GM19193 (cell line): ENCODE measurements around the gene SH3PXD2A.

ENCODE experiments used
- POLR2A ChIP-seq: IDR thresholded peaks from 4 replicates; pipeline ENCODE4 v1.6.1; 2011; ENCODE audit not compliant: insufficient read depth, insufficient read length; ENCODE audit errors: extremely low read depth

The SH3PXD2A gene

DNA sequence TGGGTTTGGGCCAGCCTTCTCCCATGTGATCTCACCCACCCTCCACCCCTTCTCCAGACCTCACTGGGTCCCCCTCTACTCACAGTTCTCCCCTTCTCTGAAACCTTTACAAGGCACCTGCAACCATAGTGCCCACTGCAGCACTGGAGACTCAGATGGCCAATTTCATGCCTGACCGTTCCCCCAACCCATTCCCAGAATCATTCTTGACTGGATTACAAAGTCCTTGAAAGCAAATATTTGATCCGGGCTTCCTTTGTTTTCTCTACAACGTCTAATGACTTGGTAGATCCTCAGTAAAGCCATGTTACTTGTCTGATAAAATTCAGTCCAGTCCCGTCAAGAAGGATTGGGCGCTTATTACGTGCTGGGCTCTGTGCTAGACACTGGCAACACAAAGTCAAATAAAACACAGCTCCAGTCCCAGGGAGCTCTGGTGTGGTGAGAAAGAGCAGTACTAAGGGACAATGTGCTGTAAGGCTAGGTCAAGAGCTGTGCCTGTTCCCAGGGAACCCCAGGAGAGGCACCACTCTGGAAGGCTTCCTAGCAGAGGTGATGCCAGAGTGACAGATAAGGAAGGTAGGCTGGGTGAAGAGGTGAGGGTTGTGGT, 36.5 kb downstream of the SH3PXD2A start:
- no peak for TF ChIP-seq POLR2A

DNA sequence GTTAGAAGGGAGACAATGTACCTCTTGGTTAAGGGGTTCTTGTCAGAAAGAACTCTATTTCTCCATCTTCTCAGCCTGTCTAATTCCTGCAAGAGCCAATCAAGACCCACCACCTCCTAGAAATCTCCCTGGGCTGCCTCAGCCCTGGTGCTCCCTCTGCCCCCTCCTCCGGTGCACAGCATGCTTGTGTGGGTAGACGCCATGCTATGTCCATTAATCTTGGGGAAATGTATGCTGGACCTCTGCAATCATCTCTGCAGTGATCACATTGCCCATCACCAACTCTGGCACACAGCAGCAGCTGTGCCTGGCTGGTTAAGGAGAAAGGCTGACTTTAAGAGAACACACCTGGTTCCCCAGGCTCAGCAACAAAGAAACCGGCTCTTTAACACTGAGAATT, 37.3 kb downstream of the SH3PXD2A start:
- no peak for TF ChIP-seq POLR2A

DNA sequence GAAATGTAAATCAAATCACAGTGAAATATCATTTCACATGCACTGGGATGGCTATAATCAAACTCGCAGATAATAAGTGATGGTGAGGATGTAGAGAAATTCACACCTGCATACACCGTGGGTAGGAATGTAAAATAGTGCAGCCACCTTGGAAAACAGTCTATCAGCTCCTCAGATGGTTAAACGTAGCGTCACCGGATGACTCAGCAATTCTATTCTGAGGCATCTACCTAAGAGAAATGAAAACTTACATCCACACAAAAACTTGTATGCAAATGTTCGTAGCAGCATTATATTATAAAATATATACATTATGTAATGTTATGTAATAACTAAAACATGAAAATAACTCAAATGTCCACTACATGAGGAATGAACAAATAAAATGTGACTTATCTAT, 38.9 kb downstream of the SH3PXD2A start:
- TF ChIP-seq POLR2A, result no peak

DNA sequence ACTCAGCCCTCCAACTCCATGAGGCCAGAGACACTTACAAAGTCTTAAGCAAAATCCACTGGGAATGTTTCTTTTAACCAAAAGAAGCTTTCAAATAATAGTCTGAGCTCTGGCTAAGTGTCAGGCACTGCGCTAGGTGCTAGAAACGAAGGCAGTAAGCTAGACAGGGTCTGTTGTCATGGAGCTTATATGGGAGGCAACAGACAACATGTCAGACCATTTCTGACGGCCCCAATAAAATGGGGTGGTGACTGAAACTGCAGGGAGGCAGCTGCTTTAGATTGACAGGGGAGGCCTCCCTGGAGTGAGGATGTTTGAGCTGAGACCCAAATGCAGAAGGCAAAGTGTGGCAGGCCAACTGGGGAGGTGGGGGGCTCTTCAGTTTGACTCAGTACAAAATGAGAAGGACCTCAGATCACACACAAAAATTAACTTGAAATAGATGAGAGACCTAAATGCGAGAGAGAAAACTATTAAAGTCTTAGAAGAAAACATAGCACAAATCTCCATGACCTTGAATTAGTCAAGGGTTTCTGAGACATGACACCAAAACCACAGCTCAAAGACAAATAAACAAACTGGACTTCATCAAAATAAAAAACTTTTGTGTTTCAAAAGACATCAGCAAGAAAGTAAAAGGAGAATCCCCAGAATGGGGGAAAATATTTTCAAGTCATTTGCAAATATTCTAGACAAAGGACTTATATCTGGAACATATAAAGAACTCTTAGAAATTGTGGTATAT, 40.6 kb downstream of the SH3PXD2A start:
- TF ChIP-seq POLR2A, result no peak

DNA sequence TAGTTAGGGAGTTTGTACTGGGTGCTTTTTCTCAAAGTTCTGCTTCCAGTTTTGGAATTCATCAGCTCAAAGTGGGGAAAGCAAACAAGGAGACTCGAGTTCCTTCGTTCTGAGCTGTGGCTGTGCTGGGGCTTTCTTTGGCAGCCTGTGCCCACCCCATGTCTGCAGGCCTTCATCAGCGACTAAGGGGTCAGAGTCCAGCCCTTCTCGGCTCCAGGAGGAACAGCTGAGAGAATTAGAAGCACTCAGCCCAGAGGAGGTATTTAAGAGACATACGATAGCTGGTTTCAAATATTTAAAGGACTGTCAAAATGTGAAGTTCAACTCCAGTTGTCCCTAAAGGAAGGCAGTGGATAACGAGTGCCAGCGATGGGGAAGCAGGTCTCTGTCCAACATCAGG, 41.3 kb downstream of the SH3PXD2A start:
- no peak for TF ChIP-seq POLR2A

DNA sequence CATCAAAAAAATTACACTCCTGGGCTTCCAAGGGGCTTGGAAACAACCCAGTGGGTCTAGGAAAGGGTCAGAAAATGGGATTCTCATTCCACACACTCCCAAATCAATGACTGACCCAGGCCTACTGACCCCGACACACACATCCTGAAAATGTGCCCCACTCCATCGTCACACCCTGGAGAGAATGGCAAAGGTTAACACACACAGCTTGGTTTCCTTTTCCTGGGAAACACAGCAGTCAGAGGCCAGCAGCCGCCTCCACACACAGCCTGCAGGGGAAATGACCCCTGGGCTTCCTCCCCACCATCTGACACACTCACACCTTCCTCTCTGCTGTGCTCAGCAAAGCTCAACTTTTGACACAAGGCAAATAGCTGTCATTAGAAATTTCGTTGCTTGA, 42.9 kb downstream of the SH3PXD2A start:
- TF ChIP-seq POLR2A, result no peak

DNA sequence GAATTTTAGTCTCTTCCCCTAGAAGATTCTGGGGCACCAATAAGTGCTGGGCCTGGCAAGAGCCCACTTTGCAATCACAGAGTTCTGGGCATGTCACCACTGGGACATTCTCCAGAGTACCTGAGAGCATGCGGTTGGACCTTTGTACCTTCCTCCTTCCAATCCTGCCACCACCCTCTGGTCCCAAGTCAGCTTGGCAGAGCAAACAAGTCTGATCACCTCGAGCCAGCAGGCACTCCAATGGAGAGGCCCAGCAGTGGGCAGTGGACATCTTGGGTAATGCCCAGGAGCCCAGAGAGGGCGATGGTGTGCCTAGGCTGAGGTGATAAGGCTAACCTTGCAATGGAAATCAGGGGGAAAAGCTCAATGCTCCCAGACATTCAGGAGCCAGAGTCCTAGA, 43.4 kb downstream of the SH3PXD2A start:
- no peak for TF ChIP-seq POLR2A

DNA sequence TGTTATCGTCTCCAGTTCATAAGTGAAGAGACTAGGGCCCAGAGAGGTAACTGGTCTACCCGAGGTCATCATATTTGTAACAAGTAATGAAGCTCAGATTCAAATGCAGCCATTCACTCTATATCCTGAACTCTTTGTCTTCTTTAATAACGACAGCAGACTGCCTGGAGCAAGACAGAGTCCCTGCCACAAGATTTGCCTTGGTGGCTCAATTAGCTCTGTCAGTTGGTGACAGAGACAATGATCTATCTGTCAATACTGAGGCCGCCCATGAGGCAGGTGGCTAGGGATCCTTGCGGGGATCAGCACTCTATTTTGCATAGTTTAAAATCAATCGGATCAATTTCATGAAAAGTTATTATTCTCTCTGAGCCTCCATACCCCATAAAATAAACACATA, 43.9 kb downstream of the SH3PXD2A start:
- TF ChIP-seq POLR2A, result no peak

DNA sequence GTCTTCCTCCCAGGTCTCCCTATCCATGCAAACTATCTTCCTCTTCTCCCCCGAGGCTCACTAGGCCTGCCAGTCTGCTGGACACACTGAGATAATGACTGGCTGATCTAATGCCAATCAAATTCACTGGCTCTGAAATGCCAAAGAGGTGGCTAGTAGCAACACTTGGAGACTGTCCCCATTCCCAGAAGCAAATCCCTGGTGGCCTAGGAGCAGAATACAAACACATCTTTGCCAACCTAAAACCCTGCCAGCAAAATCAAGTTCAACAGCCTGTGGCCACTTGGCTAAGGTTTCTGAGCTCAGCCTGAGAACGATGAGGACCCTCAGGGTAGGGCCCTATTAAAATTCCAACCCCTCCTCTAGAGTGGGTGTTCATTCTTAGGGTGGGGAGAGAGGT, 46.6 kb downstream of the SH3PXD2A start:
- TF ChIP-seq POLR2A, result no peak

DNA sequence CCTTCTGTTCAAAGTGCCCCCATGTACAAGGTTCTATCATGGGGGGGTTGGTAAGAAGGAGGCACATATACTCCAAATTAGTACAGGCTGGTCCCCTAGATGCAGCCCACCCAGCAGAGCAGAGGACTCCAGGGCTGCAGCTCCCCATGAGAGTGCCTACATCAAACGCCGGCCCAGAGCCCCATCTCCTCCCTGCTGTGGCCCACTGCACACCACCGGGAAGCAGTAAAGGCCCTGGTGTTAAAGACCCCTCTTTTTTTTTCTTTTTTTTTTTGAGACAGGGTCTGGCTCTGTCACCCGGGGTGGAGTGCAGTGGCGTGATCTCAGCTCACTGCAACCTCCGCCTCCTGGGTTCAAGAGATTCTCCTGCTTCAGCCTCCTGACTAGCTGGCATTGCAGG, 47.4 kb downstream of the SH3PXD2A start:
- no peak for TF ChIP-seq POLR2A

DNA sequence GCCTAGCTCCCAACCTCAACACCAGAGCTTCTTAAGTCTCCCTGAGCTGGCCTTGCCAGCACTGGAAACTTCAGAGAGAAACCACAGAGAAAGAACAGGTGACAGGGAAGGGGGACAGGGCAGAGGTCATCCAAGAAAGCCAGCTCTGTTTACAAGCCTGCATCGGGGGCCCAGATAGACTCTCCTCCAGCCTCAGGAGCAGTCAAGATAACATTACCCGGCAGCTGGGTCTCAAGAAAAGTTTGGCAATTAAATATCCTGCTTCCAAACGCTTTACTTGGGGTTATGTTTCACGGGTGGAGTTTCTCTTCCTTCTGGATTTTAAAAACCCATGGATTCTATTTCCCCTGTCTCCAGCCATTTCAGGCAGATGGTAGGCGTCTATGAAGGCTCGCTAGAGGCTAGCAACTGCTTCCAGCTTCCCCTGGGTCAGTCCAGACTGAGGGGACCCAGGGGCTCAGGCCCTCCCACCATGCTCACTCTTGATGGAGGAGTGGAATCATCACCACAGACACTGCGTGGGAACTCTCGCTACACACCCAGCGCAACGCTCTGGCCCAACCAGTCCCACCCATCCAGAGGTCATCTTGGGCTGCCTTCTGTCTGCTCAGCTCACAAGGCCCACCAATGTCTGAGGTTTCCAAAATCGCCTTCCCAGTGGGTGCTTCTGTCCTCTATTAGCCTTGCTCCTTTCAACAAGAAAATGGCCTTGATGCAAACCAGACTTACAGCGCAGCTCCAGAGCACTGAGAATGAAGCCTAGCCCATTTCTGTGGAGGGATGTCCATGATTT, 48.8 kb downstream of the SH3PXD2A start:
- TF ChIP-seq POLR2A, result no peak

DNA sequence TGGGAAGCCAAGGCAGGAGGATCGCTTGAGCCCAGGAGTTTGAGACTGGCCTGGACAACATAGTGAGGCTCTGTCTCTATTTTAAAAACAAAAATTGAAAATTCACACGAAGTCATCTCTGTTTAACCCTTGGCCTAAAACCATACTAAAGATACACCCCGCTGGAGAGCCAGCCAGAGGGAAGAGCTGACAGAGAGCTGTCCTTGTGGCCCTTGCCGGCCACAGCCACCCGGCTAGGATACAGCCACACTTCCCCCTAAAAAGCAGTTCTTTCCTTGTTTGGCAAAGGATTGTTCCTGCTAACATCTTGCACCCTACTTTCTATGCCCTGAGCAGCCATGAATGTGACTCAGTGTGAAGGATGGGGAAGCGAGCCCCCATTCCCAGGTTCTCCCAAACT, 49.6 kb downstream of the SH3PXD2A start:
- TF ChIP-seq POLR2A, result no peak

DNA sequence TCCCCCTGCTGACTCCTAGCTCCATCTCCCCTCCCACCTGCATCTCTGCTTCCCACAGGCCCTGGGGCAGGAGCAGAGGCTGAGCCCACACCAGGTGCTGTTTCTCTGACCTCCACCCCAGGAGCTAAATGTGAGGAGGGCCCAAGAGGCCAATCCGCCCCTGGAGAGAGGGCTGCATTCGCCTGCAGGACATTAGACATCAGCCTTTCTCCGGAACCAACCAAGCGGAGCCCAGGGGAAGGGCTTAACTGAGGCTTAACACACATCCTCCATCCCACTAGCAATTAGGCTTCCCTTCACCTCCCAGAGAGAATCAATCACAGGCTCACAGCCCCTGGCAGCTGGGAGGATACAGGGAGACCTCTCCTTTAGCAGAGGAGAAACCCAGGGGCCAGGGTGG, 50.5 kb downstream of the SH3PXD2A start:
- no peak for TF ChIP-seq POLR2A

DNA sequence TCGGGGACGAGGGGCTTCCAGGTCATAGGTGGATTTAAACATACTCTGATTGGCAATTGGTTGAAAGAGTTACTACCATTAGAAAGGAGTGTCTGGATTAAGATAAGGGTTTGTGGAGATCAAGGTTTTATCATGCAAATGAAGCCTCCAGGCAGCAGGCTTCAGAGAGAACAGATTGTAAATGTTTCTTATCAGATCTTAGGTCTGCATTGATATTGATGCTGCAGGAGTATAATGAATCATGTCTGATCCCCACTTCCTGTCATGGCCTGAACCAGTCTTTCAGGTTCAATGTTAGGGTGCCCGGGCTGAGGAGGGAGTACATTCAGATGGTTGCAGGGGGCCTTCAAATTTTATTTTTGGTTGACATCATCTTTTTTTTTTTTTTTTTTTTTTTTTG, 51.4 kb downstream of the SH3PXD2A start:
- TF ChIP-seq POLR2A, result no peak

DNA sequence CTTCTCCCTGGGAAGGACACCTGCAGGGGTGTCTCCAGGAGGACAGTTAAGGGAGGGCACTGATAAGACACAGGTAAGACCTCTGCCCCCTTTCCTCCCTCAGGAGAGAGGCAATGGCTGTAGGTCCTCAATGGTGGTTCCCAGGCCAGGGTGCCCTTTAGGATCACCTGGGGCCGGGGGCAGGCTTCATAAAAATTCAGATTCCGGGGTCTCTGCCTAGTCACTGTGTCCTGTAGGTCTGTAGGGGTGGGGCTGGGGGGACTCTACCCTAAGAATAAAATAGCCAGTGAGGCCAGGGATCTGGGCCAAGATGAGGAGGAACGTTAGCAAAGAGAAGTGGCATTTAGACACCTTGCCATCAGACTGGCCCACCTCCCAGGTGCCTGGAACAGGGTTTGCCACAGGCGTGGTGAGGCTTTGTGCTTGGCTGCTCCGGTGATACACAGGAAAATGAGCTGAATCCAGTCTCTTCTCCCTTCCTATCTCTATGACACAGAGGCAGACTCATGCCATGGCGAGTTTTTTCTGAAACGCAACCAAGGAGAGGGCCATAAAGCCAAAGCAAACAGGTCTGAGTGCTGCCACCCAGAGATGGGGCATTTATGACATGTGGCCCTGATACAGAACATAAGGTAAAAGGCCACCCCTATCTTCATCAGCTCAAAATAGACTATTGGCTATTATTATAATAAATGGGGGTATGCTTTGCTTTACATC, 52.6 kb downstream of the SH3PXD2A start:
- TF ChIP-seq POLR2A, result no peak

DNA sequence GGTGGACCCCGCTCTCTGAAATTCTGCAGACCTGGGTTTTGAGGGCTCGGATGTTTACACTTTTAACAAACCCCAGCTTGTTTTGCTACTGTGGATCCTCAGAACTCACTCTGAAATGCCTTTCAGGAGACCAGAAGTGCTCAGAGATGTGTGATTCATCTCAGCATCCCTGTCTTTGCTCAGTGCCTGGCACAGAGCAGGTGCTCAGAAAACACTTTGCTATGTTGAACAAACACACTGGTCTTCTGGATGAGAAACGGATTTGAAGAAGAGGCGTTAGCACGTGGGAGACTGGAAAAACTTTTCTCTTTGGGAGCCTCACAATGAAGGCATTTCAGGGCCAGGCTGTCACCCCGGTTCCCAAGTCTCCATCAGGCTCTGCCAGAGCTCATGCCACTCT, 53.3 kb downstream of the SH3PXD2A start:
- TF ChIP-seq POLR2A, result no peak
